Measurements from ENCODE around the gene SECISBP2. TPM values are rescaled to one million over a fixed set of nuclear protein-coding genes. Genes with fewer than 3 reads are reported as not detected.

Gene SECISBP2
- total and polyA plus RNA-seq, 2 donors from 2014 or later: 27.0 to 59.8 TPM

DNA sequence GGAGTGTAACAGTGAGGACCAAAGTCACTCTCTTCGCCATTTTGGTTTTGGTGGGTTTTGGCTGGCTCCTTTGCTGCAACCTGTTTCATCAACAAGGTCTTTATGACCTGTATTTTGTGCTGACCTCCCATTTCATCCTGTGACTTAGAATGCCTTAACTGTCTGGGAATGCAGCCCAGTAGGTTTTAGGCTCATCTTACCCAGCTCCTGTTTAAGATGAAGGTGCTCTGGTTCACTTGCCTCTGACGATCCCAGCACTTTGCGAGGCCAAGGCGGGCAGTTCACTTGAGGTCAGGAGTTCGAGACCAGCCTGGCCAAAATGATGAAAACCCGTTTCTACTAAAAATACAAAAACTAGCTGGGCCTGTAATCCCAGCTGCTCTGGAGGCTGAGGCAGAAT is 9.1 kb upstream of the SECISBP2 start:
- no peaks in the 10 kb centered on the region for H3K36me3 ChIP-seq (ENCODE audit: control insufficient read depth in 2 of 3, insufficient read depth in 3 of 3, low read length in 3 of 3)
- H3K9me3 ChIP-seq (ENCODE audit: control insufficient read depth in 2 of 3, insufficient read depth in 1 of 3, low read length in 3 of 3): no peaks in the 10 kb centered on the region
- TF ChIP-seq CTCF (IDR thresholded peaks at IDR 0.05; ENCODE audit: borderline replicate concordance, extremely low read depth, insufficient read depth): no peak
- peak overlapping the region in 1 of 2 donors; percentile 100 for H3K27ac ChIP-seq (ENCODE audit: low read depth in 2 of 2, low read length in 2 of 2)
- no peak for FAIRE-seq
- H3K4me1 ChIP-seq (ENCODE audit: control insufficient read depth in 2 of 3, insufficient read depth in 2 of 3, low read depth in 1 of 3, low read length in 3 of 3): peaks cover 0 to 6% (median 4%) of the 10 kb centered on the region in 3 donors
- no peak overlapping the region for H3K4me3 ChIP-seq (ENCODE audit: low read length in 3 of 3)
- DNase-seq: no peak
- H3K9ac ChIP-seq (ENCODE audit: low read length in 3 of 3): peak overlapping the region in 1 of 3 donors; percentile 98
- intact Hi-C loops (cut with DNase I): no loop called here
- no peaks in the 10 kb centered on the region for H3K27me3 ChIP-seq (ENCODE audit: control insufficient read depth, insufficient read depth, low read length)

DNA sequence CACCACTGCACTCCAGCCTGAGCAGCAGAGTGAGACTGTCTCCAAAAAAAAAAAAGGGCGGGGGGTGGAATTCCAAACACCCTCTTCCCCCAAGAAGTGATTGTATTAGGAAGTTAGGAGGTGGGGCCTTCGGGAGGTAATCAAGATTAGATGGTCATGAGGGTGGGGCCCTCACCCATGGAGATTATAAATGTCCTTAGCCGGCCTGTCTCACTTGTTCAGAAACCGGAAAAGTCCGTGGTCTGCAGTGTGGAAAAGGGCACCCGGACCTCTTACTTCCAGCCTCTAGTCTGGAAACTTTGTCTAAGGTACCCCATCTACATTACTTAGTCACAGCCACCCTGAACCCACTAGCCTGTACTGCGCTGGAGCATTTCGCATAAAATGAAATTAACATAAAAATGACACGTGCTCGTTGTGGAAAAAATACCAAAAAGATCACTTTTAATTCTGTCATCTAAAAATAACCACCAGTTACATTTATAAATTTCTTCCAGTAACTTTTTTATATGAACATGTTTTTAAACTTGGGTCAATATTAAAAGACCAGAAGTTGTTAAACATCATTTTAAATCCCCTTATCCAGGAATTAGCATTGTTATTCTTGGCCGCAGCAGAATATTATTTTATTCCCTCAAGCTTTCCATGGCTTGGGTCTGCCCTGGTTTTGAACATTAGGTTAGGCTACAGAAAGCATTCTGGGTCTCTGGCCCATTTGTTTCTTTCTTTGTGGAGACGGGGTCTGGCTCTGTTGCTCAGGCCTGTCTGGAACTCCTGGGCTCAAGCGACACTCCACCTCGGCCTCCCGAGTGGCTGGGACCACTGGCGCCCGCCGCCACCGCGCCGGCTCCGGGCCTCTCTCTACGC is 8.5 kb upstream of the SECISBP2 start:
- no peaks in the 10 kb centered on the region for H3K27me3 ChIP-seq (ENCODE audit: control insufficient read depth, insufficient read depth, low read length)
- no peaks in the 10 kb centered on the region for H3K36me3 ChIP-seq (ENCODE audit: control insufficient read depth in 2 of 3, insufficient read depth in 3 of 3, low read length in 3 of 3)
- intact Hi-C loops (cut with DNase I): no loop called here
- peaks cover 0 to 6% (median 4%) of the 10 kb centered on the region in 3 donors for H3K4me1 ChIP-seq (ENCODE audit: control insufficient read depth in 2 of 3, insufficient read depth in 2 of 3, low read depth in 1 of 3, low read length in 3 of 3)
- FAIRE-seq (peak; percentile 3), DNase-seq (peak in 2 of 5 donors; percentile 46 to 63)
- H3K9ac ChIP-seq (ENCODE audit: low read length in 3 of 3): peak overlapping the region; percentile 56 to 98 (median 95)
- H3K4me3 ChIP-seq (ENCODE audit: low read length in 3 of 3): peak overlapping the region; percentile 76 to 86 (median 83)
- TF ChIP-seq CTCF (IDR thresholded peaks at IDR 0.05; ENCODE audit: borderline replicate concordance, extremely low read depth, insufficient read depth): no peak
- H3K27ac ChIP-seq (ENCODE audit: low read depth in 2 of 2, low read length in 2 of 2): peak overlapping the region; percentile 100
- H3K9me3 ChIP-seq (ENCODE audit: control insufficient read depth in 2 of 3, insufficient read depth in 1 of 3, low read length in 3 of 3): no peaks in the 10 kb centered on the region

- peaks cover 0 to 6% (median 4%) of the 10 kb centered on the region in 3 donors for H3K4me1 ChIP-seq (ENCODE audit: control insufficient read depth in 2 of 3, insufficient read depth in 2 of 3, low read depth in 1 of 3, low read length in 3 of 3)
- no peaks in the 10 kb centered on the region for H3K27me3 ChIP-seq (ENCODE audit: control insufficient read depth, insufficient read depth, low read length)
- DNase-seq: peak; percentile 100
- no peaks in the 10 kb centered on the region for H3K9me3 ChIP-seq (ENCODE audit: control insufficient read depth in 2 of 3, insufficient read depth in 1 of 3, low read length in 3 of 3)
- FAIRE-seq: peak; percentile 99
- H3K27ac ChIP-seq (ENCODE audit: low read depth in 2 of 2, low read length in 2 of 2): peak within 1 kb of the TSS; percentile 100
- H3K4me3 ChIP-seq (ENCODE audit: low read length in 3 of 3): peak within 1 kb of the TSS; percentile 76 to 86 (median 83)
- TF ChIP-seq CTCF (IDR thresholded peaks at IDR 0.05; ENCODE audit: borderline replicate concordance, extremely low read depth, insufficient read depth): no peak
- H3K9ac ChIP-seq (ENCODE audit: low read length in 3 of 3): peak within 1 kb of the TSS; percentile 62 to 98 (median 95)
- no peaks in the 10 kb centered on the region for H3K36me3 ChIP-seq (ENCODE audit: control insufficient read depth in 2 of 3, insufficient read depth in 3 of 3, low read length in 3 of 3)
- intact Hi-C loops (cut with DNase I): no loop called here
Measured at GRCh38 chr9:89310475-89311345, 7.6 kb upstream of the SECISBP2 start, which contains the start of gene CKS2. CKS2 (plus strand) TSS chr9:89311195; CDS start chr9:89311293, 98 bp downstream.
